GM21619 (cell line): Measurements from ENCODE around the gene YWHAH.
A peak's percentile ranks its signal among the peaks of the same experiment; 100 is the strongest.

Experiments used
- ATAC-seq: cut with Tn5 transposase; IDR thresholded peaks from one replicate; pipeline ENCODE4 v1.9.1; 2021; ENCODE audit not compliant: unreplicated experiment

Gene YWHAH

DNA sequence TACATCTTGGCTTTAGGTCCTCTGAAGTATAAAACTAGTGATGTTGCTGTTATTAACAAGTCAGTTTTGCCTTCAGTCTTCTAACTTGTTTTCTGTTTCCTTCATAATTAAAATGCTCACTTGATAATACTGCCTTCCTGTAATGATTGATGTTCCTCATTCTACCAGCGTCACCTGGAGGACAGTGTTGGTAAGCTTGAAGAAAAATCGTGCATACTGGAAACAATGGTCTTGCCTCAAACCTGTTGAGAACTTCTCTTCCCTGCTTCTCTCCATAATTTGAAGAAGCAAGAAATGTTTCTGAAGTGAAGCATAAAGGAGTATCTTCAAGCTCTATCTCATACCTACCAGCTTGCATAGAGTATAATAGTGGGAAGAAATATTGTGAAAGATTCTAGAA is 3.0 kb downstream of the YWHAH start:
- ATAC-seq = no peak

DNA sequence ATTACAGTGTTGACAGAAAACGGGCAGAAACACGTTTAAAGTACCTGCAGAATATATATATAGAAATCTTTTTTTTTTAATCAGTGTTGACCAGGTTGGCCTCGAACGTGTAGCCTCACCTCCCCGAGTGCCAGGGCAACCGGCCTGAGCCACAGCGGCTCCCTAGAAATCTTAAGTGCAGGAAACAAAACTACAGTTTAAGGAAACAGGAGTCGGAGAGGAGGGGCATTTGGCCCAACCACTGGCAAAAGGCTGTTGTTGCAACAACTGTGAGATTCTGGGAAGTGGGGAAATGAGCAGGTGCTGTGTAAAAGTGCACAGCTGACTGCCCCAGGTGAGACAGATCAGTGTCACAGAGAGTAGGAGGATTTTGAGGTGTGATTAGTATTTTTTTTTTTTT is 3.7 kb downstream of the YWHAH start:
- ATAC-seq = no peak

DNA sequence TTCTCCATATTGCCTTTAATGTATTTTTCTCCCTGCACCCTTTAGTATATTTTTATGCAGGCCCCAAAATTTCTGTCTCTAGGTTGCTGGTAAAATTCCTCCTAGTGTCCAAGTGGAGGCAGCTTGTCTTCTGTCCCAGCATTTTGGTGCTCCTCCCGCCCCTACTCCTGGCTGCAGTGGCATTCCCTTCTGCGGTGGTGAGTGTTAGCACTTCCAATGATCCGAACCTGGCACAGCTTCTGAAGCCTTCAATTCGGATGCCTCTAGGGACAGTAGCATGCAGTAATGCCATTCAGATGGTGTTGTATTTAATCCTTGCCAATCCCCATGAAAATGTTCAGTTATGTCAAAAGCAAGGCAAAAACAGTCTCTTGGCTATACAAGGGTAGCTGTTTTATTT is 5.9 kb downstream of the YWHAH start:
- ATAC-seq = no peak

DNA sequence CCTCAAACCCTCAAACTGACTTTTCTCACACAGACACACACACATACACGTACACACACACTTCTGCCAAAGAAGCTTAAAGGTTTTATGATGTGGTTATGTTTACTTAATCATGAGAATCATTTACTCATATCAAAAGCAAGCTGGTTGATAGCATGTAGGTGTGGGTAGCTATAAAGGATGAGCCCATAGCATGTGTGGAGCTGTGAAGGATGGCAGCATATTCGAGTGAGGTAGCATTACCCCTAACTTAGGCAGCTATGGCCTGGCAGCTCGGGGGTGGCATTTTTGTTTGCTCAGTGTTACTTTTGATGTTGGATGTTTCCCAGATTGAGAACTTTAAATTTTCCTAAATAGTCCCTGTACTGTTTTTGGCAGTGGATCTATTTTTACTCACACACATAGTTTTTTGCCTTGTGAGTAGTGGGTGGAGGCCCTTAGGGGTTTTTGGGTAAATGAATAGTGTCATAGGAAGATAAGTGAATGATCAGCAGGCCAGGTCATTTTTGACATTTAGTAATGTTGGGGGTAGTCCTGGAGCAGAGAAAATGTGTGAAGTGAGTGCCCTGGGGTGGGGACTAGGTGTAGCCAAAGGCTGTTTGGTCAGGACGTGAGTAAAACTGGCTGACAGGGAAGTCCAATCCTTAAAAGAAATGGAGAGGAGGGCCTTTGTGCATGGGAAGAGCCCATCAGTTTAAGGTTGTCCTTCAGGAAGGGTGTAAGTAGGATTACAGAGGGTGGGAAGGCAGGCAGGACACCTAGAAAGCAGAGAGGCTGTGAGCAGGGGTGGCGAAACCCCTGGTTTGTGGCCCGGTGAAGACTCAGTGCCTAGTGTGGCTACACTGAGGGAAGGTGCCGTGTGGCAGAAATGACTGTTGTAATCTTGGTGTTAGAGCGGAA is 7.1 kb downstream of the YWHAH start:
- ATAC-seq = no peak

DNA sequence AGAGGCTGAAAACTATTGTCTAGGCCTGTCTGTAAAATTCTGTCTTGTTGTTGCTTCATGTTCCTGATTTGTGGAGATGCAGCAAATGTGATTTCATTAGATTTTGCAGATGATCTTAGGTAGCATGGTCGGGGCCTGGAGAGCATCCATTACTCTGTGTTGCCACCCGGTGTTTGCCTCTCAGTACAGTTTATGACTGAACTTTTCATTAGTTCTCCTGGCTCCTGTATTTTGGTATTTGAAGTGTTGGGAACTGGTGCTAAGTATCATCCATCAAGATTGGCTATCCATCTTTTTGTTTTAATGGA is 7.7 kb downstream of the YWHAH start:
- no peak for ATAC-seq

DNA sequence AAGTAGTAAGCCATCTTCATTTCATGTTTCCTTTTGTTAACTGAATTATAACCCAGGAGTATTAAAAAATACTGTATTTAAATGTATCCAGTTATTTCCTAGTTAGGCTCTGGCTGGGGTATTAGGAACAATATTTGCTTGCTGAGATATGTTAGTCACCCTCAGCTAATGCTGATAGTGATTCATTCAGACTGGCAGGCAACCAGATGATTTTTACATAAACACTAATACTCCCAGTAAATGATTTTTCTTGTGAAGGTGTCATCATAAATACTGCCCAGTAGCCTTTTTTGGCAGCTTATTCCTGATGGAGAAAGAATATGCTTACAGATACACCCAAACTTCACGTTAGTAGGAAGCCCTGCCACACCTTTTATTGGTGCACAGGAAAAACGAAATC is 8.1 kb downstream of the YWHAH start:
- no peak for ATAC-seq

DNA sequence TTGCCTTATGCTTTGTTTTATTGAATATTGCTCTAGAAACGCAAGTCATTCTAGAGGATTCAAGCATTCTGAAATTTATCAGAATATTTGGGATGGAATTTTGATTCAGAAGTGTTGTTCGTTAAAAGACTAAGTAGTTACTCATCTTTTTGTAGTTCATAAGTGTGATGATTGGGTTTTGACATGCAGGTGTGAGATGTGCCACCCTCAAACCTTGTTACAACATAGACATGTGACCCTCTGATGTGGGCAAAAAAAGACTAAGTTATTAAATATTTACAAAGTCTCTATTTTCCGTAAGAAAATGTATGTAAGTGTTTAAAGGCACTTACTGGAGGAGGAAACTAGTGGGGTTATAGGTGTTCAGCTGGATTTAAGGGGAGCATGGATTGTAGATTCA is 8.9 kb downstream of the YWHAH start:
- ATAC-seq = no peak

DNA sequence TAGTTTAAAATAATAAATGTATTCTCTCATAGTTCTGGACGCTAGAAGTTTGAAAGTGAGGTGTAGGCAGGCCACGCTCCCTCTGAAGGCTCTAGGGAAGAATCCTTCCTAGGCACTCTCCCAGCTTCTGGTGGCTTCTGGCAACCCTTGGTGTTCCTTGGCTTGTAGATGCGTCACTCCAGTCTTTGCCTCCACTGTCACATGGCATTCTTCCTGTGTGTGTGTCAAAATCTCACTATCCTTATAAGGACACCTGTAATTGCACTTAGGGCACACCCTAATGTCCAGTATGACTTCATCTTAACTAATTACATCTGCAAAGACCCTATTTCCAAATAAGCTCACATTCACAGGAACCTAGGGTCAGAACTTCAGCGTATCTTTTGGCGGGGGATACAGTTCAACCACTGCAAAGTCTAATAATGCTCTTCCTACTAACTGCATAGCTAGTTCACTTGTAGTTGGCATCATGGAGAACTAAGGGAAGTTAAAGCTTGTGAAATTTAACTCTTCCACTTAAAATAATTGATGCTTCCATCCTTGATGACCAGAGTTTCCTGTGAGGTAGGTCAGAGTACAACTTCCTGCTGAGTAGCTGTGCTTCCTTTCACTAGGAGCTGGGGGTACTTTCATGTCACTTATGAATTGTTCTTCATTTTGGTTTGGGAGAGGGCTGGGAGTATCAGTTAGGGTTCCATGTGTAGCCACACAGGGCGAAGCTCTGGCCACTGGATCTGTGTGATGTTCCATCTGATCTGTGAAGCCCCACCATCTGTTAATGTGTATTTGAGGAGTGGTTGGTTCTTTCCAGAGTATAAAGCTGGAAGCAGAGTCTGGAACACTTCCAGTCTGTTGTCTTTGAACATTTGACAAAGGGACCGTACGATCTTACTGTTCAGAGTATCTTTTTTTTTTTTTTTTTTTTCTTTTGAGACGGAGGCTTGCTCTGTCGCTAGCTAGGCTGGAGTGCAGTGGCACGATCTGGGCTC is 10.5 kb downstream of the YWHAH start:
- ATAC-seq = no peak

DNA sequence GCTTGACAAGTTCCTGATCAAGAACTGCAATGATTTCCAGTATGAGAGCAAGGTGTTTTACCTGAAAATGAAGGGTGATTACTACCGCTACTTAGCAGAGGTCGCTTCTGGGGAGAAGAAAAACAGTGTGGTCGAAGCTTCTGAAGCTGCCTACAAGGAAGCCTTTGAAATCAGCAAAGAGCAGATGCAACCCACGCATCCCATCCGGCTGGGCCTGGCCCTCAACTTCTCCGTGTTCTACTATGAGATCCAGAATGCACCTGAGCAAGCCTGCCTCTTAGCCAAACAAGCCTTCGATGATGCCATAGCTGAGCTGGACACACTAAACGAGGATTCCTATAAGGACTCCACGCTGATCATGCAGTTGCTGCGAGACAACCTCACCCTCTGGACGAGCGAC is 12.0 kb downstream of the YWHAH start:
- ATAC-seq = no peak

DNA sequence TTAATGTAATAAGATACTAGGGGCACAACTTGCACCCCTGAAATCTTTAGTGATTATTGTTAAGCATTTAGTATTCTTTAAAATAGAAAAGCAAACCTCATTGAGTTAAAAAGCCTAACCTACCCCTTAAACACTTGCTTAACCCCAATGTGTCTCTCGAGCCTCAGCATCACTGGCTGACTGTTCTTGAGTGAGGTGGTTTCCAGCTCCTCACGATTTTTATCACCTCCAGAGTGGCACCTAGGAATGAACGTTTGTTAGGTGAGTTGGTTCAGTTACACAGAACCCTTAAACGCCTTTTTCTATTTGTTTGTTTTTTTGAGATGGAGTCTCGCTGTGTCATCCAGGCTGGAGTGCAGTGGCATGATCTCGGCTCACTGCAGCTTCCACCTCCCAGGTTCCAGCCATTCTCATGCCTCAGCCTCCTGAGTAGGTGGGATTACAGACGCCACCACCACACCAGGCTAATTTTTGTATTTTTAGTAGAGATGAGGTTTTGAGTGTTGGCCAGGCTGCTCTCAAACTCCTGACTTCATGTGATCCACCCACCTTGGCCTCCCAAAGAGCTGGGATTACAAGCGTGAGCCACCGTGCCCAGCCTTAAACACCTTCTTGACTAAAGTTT is 13.7 kb downstream of the YWHAH start:
- no peak for ATAC-seq

DNA sequence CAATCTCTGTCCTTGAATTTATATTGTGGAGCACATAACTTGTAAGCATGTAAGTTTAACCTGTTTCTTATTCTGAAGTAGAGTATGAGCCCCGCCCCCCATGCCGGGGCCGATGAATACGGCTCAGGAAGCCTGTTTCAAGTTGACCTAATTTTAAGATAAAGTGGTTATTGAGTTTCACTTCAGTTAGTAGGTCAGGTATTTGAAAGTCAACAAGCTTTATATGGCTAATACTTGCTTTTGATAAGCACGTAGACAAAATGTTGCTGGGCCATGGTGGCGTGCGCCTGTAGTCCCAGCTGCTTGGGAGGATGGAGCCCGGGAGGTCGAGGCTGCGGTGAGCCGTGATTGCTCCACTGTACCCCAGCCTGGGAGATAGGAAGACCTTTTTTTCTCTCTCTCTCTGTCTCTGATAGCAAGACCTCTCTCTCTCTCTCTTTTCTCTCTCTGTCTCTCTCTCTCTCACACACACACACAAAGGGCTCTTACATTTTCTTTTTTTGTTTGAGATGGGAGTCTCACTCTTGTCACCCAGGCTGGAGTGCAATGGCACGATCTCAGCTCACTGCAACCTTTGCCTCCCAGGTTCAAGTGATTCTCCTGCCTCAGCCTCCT is 14.4 kb downstream of the YWHAH start:
- ATAC-seq = no peak

DNA sequence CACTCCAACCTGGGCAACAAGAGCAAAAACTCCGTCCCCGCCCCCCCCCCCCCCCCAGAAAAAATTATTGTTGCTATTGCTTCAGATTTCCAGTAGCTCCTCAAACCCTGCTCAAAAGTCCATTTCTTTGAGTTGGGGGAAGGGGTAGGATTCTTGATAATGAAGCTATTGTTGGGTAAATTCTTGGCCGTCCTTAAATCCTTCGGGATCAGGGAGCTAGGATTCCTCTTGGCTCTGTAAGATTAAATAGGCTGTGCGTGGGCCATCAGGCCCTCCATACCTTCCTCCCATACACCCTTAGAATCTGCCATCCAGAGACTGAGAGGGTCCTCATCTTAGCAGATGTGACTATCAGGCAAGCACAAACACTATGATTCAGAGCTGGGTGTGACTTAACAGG is 16.4 kb downstream of the YWHAH start:
- no peak for ATAC-seq

DNA sequence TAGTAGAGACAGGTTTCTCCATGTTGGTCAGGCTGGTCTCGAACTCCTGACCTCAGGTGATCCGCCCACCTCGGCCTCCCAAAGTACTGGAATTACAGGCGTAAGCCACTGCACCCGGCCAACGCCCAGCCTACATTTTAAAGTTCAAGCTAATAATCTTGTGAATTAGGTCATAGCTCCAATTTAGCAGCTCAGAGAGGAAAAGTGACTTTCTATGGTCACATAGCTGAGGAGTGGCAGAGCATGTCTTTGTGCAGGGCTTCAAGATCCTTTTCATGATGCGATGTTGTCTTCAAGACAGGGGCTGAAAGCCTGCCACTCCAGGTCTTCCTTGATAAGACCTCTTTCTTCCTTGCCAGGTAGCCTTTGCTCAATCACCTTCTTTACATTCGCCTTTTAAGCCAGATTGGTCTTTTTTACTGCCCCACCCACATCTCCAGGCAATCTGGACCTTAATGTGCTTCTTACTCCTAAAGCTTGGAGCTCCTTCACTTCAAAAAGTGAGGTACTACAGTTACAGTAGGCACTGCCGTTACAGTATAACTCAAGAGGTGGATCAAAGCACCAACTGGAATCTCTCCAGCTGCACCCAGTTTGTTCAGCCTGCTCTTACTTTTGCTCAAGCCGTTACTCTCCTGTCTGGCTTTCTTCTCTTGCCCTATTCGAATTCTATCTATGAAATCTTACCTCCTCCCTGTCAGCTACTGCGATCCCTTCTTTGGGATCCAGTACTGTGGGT is 18.2 kb downstream of the YWHAH start:
- ATAC-seq = no peak

DNA sequence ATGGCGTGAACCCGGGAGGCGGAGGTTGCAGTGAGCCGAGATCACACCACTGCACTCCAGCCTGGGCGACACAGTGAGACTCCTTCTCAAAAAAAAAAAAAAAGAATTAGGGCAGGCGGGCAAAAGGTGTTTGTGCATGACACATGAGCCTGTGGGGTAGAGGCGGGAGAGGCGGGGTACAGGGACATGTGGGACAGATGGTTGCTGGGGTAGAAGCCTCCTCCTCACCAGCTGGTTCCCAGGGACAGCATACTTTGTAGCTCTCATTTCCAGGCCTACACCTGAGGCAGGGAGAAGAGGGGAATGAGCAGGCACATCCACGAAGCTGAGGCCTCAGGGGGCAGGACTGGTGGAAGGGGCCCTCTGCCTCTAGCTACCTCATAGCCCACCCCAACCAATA is 23.7 kb downstream of the YWHAH start:
- no peak for ATAC-seq

DNA sequence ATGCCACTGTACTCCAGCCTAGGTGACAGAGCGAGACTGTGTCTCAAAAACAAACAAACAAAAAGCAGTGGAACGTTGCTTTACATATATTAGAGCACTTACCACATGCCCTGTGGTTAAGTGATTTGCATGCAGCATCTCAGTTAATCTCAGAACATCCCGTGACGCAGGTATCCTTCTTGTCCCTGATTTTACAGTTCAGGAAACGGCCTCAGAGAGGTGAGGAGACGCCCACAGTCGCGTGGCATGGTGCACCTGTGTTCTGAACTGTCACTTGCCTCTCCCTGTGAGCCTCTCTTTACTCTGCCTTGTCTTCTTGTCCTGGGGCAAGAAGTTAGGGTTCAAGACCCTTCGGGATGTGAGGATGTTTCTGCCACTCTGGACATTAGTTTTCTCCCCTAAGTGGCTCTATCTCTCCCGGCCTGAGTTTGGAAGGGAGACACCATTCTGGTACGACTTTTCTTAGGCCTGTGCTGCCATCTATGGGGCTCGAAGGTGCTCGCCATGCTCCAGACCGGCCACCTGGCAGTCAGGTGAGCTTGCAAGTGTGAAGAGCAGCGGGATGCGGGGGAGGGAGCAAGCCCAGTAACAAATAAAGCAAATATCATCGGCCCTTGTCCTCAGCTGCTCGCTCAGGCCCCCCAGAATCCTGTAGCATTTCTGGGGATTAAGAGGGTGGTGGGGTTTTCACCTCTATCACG is 25.6 kb downstream of the YWHAH start:
- ATAC-seq = peak; percentile 44

DNA sequence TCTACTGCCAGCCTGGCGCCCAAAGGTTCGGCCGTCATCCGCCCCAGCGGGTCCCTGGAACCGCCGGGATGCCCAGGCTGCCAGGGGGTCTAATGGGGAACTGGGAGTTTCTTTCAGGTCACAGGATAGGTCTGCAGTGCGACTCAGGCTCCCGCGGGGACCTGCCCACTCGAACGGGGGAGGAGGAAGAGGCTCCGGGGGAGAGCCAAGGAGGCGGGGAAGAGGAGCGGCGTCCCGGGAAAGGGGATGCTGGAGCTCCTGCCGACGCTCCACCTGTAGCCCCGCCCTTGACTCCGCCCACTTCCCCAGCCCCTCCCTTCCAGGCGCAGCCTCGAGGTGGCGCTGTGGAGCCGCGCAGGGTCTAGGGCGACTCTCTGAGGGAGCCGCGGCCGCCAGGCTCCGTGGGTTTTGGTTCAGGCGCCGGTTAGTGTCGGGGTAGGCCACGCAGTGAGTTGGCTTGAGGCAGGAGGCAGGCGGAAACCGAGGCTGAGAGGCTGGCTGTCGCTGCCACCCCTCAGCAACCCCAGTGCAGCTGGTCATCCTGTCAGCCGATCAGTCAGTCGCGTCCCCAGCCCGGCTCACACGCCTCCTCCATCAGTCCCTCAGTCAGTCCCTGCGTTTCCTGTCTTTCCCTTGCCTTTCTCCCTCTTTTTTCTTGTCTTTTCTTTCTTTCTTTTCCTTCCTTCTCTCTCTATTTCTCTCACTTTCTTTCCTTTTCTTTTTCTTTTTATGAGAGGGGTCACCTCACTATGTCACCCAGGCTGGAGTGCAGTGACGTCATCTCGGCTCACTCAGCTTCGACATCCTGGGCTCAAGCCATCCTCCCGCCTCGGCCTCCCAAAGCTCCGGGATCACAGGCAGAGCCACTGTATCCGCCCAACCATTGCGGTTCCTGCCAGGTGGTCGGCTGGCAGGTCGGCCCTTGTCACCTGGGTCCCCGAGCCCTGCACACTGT is 26.4 kb downstream of the YWHAH start:
- ATAC-seq = peak; percentile 61

DNA sequence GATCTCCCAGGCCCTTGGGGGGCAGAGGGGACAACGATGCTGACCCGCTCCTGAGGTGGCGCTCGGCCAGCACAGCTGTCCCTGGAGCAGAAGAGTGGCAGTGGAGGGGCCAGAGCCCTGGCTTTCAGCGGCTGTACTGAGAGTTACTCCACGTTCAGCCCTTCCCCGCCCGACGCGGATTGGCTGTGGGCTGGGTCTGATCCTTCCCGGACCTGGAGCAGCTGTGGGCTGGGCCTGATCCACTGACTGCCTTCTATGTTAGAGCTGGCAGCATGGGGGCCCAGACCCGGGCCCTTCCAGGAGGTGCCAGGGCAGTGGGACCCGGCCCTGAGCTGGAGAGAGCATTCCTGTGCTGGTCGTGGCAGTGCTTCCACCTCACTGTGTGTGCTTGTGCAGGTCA is 27.8 kb downstream of the YWHAH start:
- no peak for ATAC-seq

DNA sequence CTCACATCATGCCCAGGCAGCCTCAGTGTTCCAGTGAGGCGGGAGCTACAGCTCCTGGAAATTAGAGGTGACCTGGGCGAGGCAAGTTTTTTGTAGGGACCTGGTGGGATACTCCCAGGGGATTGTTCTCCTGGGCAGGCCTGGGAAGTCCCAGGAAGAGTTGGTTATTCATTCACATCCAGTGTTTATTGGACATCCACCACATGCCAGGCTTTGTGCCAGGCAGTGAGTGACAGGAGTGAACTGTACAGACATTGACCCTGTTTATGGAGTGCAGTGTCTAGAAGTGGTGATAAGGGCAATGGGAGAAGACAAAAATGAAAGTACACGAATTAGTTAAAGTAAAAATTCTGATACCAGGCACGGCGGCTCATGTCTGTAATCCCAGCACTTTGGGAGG is 29.4 kb downstream of the YWHAH start:
- no peak for ATAC-seq
